Activated CD8-positive, alpha-beta memory T cell treated with anti-CD3 and anti-CD28 coated beads for 36 hours (primary cell): Measurements from ENCODE around the gene CARS1. TPM values are rescaled to one million over a fixed set of nuclear protein-coding genes. Genes with fewer than 3 reads are reported as not detected.

Source experiments
- CTCF ChIA-PET: fragments of 350-600 bp; sonication (Branson Sonifier 250); formaldehyde crosslinking; loops from one replicate; lab custom pipeline; 2021; ENCODE audit warnings: antibody characterized with exemption; lab: Charles Lee
- POLR2A ChIA-PET: fragments of 350-600 bp; sonication (Branson Sonifier 250); formaldehyde crosslinking; loops from one replicate; lab custom pipeline; 2021; ENCODE audit warnings: antibody characterized with exemption; lab: Charles Lee
- total RNA-seq, 2 experiments: library from RNA; stranded (reverse); gene quantifications; one replicate each; pipeline ENCODE4 v1.2.3, GENCODE V29; 2021

Gene CARS1
- total RNA-seq, 2 experiments from 2014 or later: 92.4 to 96.8 TPM

DNA sequence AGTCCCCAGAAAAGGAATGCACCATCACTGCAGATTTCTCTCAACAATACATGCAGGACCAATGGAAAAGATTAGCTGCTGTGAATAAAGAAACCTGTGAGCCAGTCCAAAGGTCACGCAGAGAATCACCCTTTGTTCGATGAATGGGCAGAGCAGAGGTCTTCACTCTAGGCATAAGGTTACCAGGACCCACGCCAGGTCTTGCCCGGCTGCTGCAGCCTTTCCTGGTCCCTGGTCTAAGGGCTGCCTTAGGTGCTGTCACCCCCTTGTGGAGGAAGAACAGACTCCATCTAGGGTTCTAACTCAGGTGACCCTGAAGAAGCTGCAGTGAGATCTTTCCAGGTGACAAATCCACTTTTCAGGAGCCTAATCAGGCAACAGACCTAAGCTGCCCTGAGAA lies 36.1 kb downstream of the CARS1 start:
- POLR2A ChIA-PET: no interaction called here

DNA sequence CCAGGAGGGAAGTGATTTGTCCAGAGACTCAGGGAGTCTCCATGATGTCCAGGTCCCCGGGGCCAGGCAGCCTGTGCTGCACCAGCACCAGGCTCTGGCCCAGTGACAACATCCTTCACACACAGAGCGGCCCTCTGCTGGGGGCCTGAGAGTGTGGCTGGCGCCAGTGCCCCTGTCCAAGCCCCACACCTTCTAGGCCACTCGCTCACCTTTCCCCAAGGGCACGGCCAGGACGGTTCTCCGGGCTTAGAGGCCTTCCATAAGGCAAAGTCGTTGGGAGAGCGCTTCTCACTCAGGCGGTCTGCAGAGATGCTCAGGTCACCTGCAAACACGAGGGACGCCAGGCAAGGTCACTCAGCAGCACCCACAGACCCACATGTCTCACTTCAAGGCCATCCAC lies 37.2 kb downstream of the CARS1 start:
- POLR2A ChIA-PET: no interaction called here
- CTCF ChIA-PET: no interaction called here

More for the DNA sequence above, 36.1 kb downstream of the CARS1 start:
- CTCF ChIA-PET: interaction anchor here (0.7 to 1.3 kb wide), 5 partner anchors 26 to 94 kb away, joined by 3 to 5 read pairs (median 3); no protein-coding TSS in a partner anchor

DNA sequence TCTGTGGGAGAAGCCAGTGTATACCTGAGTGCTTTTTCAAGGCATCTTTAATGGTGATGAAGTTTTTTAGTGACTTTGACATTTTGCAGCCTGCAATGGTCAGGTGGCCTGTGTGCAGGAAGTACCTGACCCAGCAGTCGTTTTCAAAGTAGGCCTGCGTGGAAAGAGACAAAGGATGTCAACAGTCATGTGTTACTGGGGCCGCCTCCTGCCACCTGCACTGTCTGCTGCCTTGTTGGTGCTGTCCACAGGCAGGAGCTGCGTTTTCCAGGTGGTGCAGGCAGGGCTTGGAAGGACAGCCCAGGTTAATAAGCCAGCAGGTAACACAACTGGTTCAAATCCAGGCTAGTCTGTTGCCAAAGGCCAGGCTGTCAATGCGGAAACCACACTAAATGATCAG lies 38.6 kb downstream of the CARS1 start:
- CTCF ChIA-PET: no interaction called here
- POLR2A ChIA-PET: no interaction called here

DNA sequence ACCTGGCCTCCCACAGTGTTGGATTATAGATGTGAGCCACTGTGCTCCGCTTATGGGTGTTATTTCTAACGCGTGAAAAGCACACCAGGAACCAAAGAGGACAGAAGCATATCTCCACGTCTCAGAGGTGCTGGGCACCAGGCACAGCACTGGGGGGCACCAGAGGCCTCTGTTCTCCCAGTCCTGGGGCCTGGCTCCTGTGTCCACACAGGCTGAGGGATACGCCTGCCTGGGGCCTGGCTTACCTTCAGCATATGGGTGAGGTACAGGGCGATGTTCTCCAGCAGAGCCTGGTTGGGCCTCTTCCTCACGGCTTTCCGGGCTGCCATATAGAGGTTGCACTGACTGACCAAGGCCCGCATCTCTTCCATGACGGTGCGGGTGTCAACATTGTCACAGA lies 40.4 kb downstream of the CARS1 start:
- POLR2A ChIA-PET: interaction anchor here (1.2 kb wide), 1 partner anchor 18 kb away, joined by 5 read pairs; no protein-coding TSS in a partner anchor
- CTCF ChIA-PET: interaction anchor here (1.5 kb wide), 1 partner anchor 42 kb away, joined by 4 read pairs; no protein-coding TSS in a partner anchor

DNA sequence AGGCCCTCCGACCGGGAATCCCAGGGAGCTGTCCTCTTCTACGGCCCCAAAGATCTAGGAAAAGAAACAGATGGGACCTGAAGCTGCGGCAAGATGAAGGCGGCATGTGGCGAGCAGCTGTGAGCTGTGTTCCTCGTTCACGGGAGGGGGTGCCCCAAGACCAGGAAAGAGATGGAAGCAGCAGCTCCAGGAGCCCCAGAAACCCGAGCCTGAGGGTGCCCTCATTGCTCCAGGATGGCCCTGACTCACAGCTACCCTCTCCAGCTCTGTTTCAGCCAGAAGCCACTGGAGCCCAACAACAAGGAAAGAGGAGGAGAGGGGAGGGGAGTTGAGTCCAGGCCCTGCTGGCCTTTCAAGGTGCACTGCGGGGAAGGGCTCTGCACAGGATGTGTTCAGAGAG lies 41.4 kb downstream of the CARS1 start:
- ChIA-PET CTCF (interaction anchor here (0.7 to 1.9 kb wide), 4 partner anchors 21 to 76 kb away, joined by 3 to 4 read pairs (median 4); no protein-coding TSS in a partner anchor), POLR2A (interaction anchor here (1.2 to 2.2 kb wide), 2 partner anchors 9 to 16 kb away, joined by 5 to 14 read pairs; no protein-coding TSS in a partner anchor)

DNA sequence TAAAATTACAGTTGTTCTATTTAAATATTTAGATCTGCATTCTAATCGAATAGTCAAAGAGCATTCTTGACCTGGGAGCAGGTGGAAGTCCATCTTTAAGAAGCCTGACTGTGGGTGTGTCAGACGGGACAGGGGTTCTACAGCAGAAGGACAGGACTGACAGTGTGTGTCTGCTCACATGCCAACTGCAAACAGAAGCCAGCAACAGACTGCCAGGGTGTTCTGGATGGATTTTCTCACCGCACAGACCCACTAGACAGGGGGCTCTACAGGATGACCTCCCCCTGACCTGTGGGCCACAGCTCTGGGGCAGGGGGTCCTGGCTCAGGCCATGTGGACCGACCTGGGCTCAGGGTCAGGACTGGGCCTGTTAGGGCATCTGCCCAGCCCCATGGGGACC lies 42.3 kb downstream of the CARS1 start:
- ChIA-PET POLR2A (interaction anchor here (2.1 to 2.2 kb wide), 2 partner anchors 8 to 26 kb away, joined by 14 to 15 read pairs; no protein-coding TSS in a partner anchor), CTCF (interaction anchor here (1.4 to 1.9 kb wide), 4 partner anchors 23 to 77 kb away, joined by 4 to 9 read pairs (median 4); partner anchors contain the start of gene NAP1L4)

DNA sequence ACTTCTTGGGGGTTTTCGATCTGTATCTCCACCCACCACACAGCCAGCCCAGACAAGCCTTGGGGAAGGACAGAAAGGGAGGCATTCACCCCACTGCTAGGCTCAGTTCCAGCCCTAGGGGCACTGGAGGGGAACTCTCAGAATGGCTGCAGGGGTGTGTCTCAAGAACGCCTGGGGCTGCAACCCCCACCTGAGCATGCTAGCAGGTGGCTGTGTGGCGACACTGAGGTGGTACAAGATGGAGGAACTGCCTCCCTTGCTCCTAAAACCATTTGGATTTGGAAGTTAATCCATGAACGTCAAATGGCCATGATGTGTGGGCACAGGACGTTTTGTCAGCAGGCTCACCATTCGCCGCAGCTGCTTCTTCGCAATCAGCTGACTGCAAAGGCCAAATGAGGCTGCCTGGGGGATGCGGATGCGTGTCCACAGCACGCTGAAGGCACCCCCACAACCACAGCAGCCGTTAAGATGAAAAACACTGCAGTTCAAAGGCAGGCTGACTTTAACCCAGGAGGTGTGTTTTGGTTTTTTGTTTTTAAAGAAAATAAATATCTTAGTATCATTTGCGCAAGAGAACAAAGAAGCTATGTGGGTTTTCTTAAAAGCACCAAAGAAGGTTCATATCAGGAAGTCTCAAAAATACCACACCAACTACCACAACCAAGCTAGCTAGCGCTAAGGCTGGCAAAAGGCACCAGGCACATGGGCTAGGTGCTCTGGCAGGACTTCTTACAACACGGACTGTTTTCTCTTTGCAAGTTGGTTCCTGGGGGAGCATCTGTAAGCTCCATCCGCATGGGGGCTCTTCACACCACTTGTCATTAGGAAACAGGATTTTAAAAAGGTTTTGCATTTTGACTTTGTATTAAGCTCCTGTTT lies 42.9 kb downstream of the CARS1 start:
- CTCF ChIA-PET: interaction anchor here (0.9 to 1.9 kb wide), 6 partner anchors 23 to 77 kb away, joined by 3 to 9 read pairs (median 4); partner anchors contain the start of gene NAP1L4
- POLR2A ChIA-PET: interaction anchor here (0.6 to 2.2 kb wide), 4 partner anchors 8 to 25 kb away, joined by 3 to 15 read pairs (median 9); partner anchors contain the start of gene NAP1L4

DNA sequence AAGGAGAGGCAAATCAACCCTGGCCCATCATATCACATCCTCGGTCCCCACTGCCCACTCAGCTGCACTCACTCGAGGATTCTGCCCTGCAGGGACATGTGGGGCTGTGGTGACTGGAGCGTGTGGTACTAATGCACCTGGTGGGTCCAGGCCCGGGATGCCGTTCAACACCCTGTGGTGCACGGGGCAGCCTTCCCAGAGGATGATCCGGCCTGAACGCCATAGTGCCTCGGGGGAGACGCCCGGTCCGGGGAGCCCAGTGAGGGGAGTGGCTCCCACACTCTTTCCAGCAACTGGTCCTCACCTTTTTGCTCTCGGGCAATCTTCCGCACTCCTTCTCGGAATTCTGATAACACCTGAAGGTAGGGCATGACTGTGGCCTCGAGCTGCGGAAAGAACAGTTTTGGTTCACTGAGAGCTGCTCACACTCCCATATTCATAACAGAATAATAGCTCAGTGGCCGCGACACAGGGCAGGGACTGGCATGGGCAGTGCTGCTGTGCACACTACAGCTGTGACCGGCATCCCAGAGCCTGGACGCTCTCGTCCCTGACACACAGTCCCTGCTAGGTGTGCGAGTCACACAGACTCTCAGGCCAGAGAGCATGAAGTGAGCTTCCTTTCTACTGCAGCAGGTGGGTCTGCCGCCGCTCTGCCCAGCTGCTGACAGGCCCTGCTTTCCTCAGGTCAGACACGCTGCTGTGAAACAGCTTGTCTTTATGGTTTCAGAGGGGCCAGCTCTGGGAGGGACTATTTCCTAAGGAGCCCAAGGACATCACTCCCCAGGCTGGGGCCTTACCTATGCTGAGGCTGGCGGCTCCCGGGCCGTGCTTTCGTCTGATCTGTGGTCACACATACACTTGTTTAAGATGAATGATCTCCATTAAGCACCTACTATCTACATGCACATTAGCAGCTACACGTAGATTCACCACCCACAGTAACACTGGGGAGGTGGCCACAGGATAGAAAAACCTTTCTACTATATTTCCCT lies 45.0 kb downstream of the CARS1 start:
- ChIA-PET CTCF (interaction anchor here (0.9 to 1.3 kb wide), 2 partner anchors 36 to 100 kb away, joined by 3 to 6 read pairs; no protein-coding TSS in a partner anchor), POLR2A (no interaction called here)

DNA sequence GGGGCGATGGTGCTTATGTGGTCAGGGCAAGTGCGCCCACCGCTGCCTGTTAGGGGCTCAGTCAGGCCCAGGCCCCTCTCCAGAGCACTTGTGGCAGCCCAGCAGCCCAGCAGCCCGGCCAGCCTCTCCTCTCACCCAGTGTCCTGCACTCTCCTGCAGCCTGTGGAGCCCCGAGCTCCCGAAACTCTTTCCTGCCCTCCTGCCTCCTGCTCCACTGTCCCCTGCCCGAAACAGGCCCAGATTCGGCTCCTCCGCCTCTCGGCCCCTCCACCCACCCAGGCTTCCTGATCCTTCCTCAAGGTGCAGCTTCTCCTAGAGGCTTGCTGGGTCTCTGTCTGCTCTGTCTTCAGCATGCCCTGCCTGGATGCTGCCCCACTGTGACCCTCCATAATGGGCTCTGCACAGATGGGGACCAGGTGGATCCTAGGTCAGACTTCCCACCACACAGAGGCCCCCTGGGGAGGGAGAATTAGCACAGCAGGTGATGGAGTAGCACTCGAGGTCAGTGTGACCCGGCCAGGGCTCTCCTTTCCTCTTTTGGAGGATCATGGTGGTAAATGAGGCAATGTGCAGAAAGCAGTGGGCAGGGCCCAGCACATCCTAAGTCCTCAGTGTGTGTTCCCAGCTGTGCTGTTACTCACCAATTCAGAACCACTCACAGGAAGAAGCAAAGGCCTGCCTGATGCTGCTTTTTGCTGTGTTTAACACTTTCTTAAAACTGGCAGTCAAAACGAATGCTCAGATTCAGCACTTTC lies 46.5 kb downstream of the CARS1 start:
- ChIA-PET CTCF (no interaction called here), POLR2A (no interaction called here)

DNA sequence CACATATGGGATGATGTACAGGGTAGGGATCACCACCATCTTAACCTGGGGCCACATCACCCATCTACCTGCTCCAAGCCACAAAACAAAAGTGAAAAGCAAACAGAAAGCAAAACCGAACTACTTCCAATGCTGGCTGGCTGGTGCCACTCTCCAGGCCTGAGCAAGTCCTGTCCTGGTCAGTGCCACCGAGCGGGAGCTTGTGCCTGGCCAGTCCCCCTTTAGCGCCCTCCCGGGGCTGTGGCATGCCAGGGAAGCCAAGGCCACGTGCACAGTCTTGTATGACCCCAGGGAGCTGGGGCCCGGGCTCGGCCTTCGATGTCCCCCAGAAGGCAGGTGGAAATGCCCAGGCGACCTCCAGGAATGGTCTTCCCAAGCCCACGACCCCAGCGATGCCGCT lies 47.2 kb downstream of the CARS1 start:
- POLR2A ChIA-PET: no interaction called here
- CTCF ChIA-PET: no interaction called here

DNA sequence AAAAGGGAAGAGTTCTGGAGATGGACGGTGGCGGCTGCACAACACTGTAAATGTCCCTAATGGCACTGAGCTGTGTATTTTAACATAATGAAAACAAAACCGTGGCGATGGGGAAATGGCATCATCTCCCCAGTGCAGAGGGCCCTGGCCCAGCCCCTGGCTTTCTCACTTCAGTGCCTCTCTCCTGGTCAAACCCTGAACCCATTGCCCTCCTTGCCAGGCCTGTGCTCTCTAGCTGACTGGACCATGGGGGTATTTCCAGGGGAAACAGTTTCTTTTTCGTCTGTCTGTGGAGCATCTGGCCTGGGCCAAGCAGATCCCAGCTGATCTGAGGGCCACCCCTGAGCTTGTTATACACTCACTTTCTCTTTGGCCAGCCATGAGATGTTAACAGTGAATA lies 47.7 kb downstream of the CARS1 start:
- POLR2A ChIA-PET: no interaction called here
- CTCF ChIA-PET: no interaction called here

DNA sequence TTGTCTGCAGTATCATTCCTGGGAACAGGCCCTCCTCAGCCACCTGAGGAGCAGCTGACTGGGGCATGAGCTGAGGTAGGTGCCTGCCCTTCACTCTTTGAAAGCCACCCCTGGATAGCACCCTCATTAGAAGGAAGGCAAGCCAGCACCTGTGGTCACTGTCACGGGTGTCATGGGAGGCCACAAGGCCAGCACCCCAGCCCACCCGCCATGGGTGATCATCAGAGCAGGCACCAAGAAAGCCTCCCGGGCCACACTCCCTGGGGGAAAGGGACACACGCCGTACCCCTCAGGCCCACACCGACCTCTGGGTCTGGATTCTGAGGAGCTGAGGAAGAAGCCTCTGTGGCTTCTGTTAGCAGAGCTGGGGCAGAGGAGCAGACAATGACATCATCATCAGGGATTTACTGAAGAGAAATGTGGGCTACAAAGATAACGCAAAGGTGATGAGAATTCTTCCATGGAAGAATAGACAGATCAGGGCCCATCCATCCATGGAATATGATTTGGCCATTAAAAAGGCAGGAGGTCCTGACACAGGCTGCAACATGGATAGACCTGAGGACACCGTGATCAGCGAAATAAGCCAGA lies 48.4 kb downstream of the CARS1 start:
- ChIA-PET POLR2A (no interaction called here), CTCF (no interaction called here)

DNA sequence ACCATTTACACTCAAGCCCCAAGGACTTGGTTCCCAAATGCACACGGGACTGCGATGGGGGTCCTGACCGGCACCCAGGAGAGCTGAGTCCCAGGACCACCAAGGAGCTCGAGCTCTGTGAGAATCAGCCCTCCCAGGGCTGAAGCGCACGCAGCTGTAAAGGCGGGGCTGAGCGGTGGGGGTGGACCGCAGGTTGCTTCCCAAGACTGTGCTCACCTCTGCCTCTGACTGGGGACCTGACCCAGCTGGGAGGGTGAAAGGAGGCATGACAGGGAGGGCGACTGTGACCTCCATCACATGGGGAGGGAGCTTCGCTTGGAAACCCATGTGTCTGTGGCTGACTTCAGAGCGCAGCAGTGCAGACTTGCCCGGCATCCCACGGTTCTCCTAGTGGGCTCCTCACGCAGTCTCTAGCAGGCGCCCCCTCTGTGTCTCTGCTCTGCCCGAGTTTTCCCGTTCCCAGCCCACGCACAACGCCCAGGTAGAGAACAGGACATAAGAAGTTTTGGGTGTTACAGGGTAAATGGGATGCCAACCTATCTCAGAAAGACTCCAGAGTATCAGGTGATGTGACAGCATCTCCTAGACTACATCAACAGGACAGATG lies 49.7 kb downstream of the CARS1 start:
- ChIA-PET CTCF (interaction anchor here (1.0 to 1.1 kb wide), 2 partner anchors 30 to 32 kb away, joined by 3 read pairs; no protein-coding TSS in a partner anchor), POLR2A (interaction anchor here (0.9 to 2.3 kb wide), 2 partner anchors 8 to 17 kb away, joined by 4 to 14 read pairs; no protein-coding TSS in a partner anchor)

DNA sequence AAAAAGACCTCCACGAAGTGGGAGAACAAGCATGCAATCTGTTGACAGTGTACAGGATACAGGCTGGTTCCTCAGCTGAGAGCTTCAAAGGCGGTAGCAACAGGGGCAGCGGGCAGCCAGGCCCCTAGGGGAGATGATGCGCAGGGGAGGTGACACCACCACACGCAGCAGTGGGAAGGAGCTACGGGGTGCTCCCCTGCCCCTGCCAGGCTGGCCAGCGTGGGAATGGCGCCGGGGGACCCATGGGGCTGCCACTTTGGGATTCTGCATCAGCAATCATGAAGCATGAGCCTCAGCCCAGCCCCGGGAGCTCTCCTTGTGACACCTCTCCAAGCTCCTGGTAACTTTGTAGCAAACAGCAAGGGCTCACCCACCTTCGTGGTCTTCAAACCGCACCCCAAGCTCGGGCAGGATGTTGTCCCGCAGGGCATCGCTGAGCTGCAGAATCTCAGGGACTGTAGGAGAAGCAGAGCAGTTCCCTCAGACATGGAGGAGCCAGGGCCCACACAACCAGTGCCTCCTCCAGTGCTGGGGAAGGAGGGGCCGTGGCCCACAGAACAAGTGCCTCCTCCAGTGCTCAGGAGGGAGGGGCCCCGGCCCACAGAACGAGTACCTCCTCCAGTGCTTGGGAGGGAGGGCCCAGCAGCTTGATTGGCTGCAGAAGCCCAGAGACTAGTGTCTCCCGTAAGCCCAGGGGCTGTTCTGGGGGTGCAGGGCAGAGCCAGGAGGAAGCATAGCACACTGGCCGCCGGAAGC lies 50.5 kb downstream of the CARS1 start:
- ChIA-PET CTCF (interaction anchor here (1.0 to 1.4 kb wide), 3 partner anchors 31 to 85 kb away, joined by 3 to 6 read pairs (median 3); no protein-coding TSS in a partner anchor), POLR2A (interaction anchor here (0.9 to 2.3 kb wide), 2 partner anchors 9 to 17 kb away, joined by 4 to 14 read pairs; no protein-coding TSS in a partner anchor)

DNA sequence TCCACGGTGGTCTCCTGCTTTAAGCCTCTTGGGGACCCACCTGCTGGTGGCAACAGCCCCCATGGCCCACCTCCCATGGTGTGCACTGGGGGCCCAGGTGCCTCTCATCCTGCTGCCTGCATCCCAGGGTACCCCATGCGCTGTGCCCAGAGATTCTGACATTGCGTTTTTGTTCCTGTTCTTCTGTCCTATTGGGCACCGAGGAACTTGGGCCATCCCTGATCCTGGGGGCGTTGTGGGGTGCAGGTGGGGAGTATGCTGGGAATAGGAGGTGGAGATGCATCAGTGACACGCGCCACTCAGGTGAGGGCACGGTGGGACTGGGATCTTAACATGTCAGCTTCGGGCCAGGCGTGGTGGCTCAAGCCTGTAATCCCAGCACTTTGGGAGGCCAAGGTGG lies 52.7 kb downstream of the CARS1 start:
- POLR2A ChIA-PET: interaction anchor here (0.6 kb wide), 1 partner anchor 64 kb away, joined by 3 read pairs; no protein-coding TSS in a partner anchor
- CTCF ChIA-PET: no interaction called here
